Thoracic aorta (tissue), 2 donors: ENCODE measurements around the gene C5AR1. TPM values are rescaled to one million over a fixed set of nuclear protein-coding genes. Genes with fewer than 3 reads are reported as not detected.
"Not testable (repeated sequence)": the region's sequence is repeated elsewhere in the genome, so short reads cannot be mapped to it uniquely, and the experiment has no call there.

Experiments
- ATAC-seq: fragments of 150-250 bp; one replicate; pipeline ENCODE4 v1.8.0; 2017; ENCODE audit warnings: low read depth; ENCODE audit not compliant: insufficient number of reproducible peaks, low FRiP score
- DNase-seq: peaks from one replicate; pipeline ENCODE4 v3.0.0-alpha.2; 2020; ENCODE audit warnings: low spot score
- H3K27ac ChIP-seq, 2 donors: fragments of 200-600 bp; sonication (generic); 1 replicate in 1 of 2; 2 replicates in 1 of 2; pipeline ENCODE4 v1.5.1; 2016; ENCODE audit warnings: mild to moderate bottlenecking in 2 of 2, moderate library complexity in 2 of 2
- H3K27me3 ChIP-seq: fragments of 200-600 bp; sonication (generic); replicated peaks from 2 replicates; pipeline ENCODE4 v1.6.0; 2016; ENCODE audit warnings: mild to moderate bottlenecking; ENCODE audit not compliant: insufficient read depth
- H3K36me3 ChIP-seq: fragments of 200-600 bp; sonication (generic); one replicate; pipeline ENCODE4 v1.5.1; 2016
- H3K4me1 ChIP-seq, 2 donors: fragments of 200-600 bp; sonication (generic); 1 replicate in 1 of 2; 2 replicates in 1 of 2; pipeline versions ENCODE4 v1.5.1 to v1.6.0; 2016; ENCODE audit warnings: low read depth in 2 of 2, mild to moderate bottlenecking in 1 of 2; ENCODE audit not compliant: control insufficient read depth in 1 of 2
- H3K4me3 ChIP-seq: fragments of 200-600 bp; sonication (generic); 2 replicates; pipeline ENCODE4 v1.5.1; 2016; ENCODE audit warnings: mild to moderate bottlenecking
- H3K9me3 ChIP-seq: fragments of 200-600 bp; sonication (generic); 2 replicates; pipeline ENCODE4 v1.5.1; 2016
- CTCF ChIP-seq: fragments of 200-600 bp; sonication (generic); IDR thresholded peaks from one replicate; pipeline ENCODE4 v1.5.1; 2019; ENCODE audit warnings: antibody characterized with exemption
- total RNA-seq, 2 donors: library from RNA; depleted of rRNA; stranded (reverse); fragments of >200 nt; gene quantifications; one replicate each; pipeline versions ENCODE4 v1.1.0 to v1.2.3, GENCODE V29; 2016

C5AR1 gene
- 10 to 100 TPM; 37.6 to 51.9 TPM for total RNA-seq

GRCh38 chr19:47309608-47310007 lies at the start of gene C5AR1:
TSS of gene C5AR1 (plus strand) at chr19:47309861. CDS start at chr19:47309896, 35 bp downstream.
- no peak for TF ChIP-seq CTCF
- Histone ChIP-seq H3K27me3 (no peaks in the 10 kb centered on the region), H3K9me3 (no peaks in the 10 kb centered on the region), H3K27ac (peak within 1 kb of the TSS in 1 of 2 donors; percentile 25), H3K36me3 (no peaks in the 10 kb centered on the region), H3K4me3 (peak within 1 kb of the TSS; percentile 53), H3K4me1 (peaks cover 22 to 23% of the 10 kb centered on the region in 2 donors)
- DNase-seq, result no peak
- ATAC-seq, result no peak

GRCh38 chr19:47260476-47260875 lies 49.2 kb upstream of the C5AR1 start:
- Histone ChIP-seq H3K4me3 (no peak overlapping the region), H3K4me1 (peaks cover 9 to 32% of the 10 kb centered on the region in 2 donors), H3K27me3 (no peaks in the 10 kb centered on the region), H3K27ac (no peak overlapping the region), H3K36me3 (peaks cover 42% of the 10 kb centered on the region), H3K9me3 (no peaks in the 10 kb centered on the region)
- no peak for TF ChIP-seq CTCF
- no peak for DNase-seq
- ATAC-seq, result no peak

GRCh38 chr19:47261946-47262793 lies 47.5 kb upstream of the C5AR1 start:
- H3K36me3 ChIP-seq, result peaks cover 53% of the 10 kb centered on the region
- DNase-seq, H3K27ac ChIP-seq, H3K27me3 ChIP-seq, H3K4me3 ChIP-seq, ATAC-seq, H3K9me3 ChIP-seq: not testable (repeated sequence)
- peaks cover 9 to 26% of the 10 kb centered on the region in 2 donors for H3K4me1 ChIP-seq

GRCh38 chr19:47264629-47265028 lies 45.0 kb upstream of the C5AR1 start:
- no peak for TF ChIP-seq CTCF
- no peak overlapping the region for H3K4me3 ChIP-seq
- peaks cover 0 to 6% of the 10 kb centered on the region in 2 donors for H3K4me1 ChIP-seq
- peaks cover 53% of the 10 kb centered on the region for H3K36me3 ChIP-seq
- ATAC-seq (no peak), DNase-seq (no peak)
- H3K27me3 ChIP-seq, result no peaks in the 10 kb centered on the region
- no peak overlapping the region for H3K27ac ChIP-seq
- no peaks in the 10 kb centered on the region for H3K9me3 ChIP-seq

- H3K36me3 ChIP-seq, result peaks cover 54% of the 10 kb centered on the region
- H3K4me1 ChIP-seq, result no peaks in the 10 kb centered on the region
- H3K4me3 ChIP-seq, result no peak overlapping the region
- no peak overlapping the region for H3K27ac ChIP-seq
- no peak for TF ChIP-seq CTCF
- no peaks in the 10 kb centered on the region for H3K27me3 ChIP-seq
- ATAC-seq (no peak), DNase-seq (no peak)
- no peaks in the 10 kb centered on the region for H3K9me3 ChIP-seq
These were observed 43.2 kb upstream of the C5AR1 start for GRCh38 chr19:47266401-47266941.
